ENCODE data around the gene PRRT2.

The PRRT2 gene

GRCh38 chr16:29816694-29817441, 4.9 kb downstream of the PRRT2 start:
- no peaks in the 10 kb centered on the region for H3K27me3 ChIP-seq (replicated peaks; ENCODE audit: insufficient read depth, low read length)

GRCh38 chr16:29818082-29818481, 6.1 kb downstream of the PRRT2 start:
- DNase-seq: no peak
- Histone ChIP-seq H3K4me2 (ENCODE audit: low read depth, low read length) (peak overlapping the region; percentile 2; the same call in 1 of the 2 replicates), H2AFZ (ENCODE audit: low read length) (no peak overlapping the region), H3F3A (ENCODE audit: insufficient read depth, low read length) (peaks cover 41% of the 10 kb centered on the region), H3K27ac (ENCODE audit: low read length) (no peak overlapping the region), H3K4me1 (ENCODE audit: low read length) (peaks cover 38% of the 10 kb centered on the region), H3K27me3 (replicated peaks; ENCODE audit: insufficient read depth, low read length) (no peaks in the 10 kb centered on the region), H3K9ac (ENCODE audit: low read length) (no peak overlapping the region), H3K9me2 (replicated peaks; ENCODE audit: insufficient read depth, low read length) (no peaks in the 10 kb centered on the region), H3K79me2 (ENCODE audit: low read length) (peaks cover 62% of the 10 kb centered on the region), H3K4me3 (ENCODE audit: low read length) (no peak overlapping the region), H4K20me1 (ENCODE audit: insufficient read depth, low read length) (no peaks in the 10 kb centered on the region), H3K9me3 (replicated peaks; ENCODE audit: insufficient read depth, low read length) (no peaks in the 10 kb centered on the region), H3K36me3 (replicated peaks; ENCODE audit: insufficient read depth, low read length) (no peaks in the 10 kb centered on the region)
- TF ChIP-seq EZH2 (optimal IDR thresholded peaks at IDR 0.05; ENCODE audit: low read depth, low read length) (no peak), EZH2phosphoT487 (IDR thresholded peaks at IDR 0.05; ENCODE audit: low read length) (no peak)
- TF ChIP-seq, protein P1, sequence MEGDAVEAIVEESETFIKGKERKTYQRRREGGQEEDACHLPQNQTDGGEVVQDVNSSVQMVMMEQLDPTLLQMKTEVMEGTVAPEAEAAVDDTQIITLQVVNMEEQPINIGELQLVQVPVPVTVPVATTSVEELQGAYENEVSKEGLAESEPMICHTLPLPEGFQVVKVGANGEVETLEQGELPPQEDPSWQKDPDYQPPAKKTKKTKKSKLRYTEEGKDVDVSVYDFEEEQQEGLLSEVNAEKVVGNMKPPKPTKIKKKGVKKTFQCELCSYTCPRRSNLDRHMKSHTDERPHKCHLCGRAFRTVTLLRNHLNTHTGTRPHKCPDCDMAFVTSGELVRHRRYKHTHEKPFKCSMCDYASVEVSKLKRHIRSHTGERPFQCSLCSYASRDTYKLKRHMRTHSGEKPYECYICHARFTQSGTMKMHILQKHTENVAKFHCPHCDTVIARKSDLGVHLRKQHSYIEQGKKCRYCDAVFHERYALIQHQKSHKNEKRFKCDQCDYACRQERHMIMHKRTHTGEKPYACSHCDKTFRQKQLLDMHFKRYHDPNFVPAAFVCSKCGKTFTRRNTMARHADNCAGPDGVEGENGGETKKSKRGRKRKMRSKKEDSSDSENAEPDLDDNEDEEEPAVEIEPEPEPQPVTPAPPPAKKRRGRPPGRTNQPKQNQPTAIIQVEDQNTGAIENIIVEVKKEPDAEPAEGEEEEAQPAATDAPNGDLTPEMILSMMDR (IDR thresholded peaks at IDR 0.05; ENCODE audit: low read length): no peak

More at GRCh38 chr16:29816694-29817441, 4.9 kb downstream of the PRRT2 start:
- peak overlapping the region; percentile 72 for H3K4me2 ChIP-seq (ENCODE audit: low read depth, low read length)
- H3K36me3 ChIP-seq (replicated peaks; ENCODE audit: insufficient read depth, low read length): no peaks in the 10 kb centered on the region
- no peaks in the 10 kb centered on the region for H3K9me2 ChIP-seq (replicated peaks; ENCODE audit: insufficient read depth, low read length)
- no peaks in the 10 kb centered on the region for H4K20me1 ChIP-seq (ENCODE audit: insufficient read depth, low read length)
- H2AFZ ChIP-seq (ENCODE audit: low read length): peak overlapping the region; percentile 73
- no peaks in the 10 kb centered on the region for H3K9me3 ChIP-seq (replicated peaks; ENCODE audit: insufficient read depth, low read length)
- TF ChIP-seq EZH2 (optimal IDR thresholded peaks at IDR 0.05; ENCODE audit: low read depth, low read length): no peak
- TF ChIP-seq, protein P1 (IDR thresholded peaks at IDR 0.05; ENCODE audit: low read length): peak; percentile 11; the same call in 1 of the 2 replicates
- DNase-seq: peak; percentile 71
- H3K79me2 ChIP-seq (ENCODE audit: low read length): peaks cover 50% of the 10 kb centered on the region
- H3K4me1 ChIP-seq (ENCODE audit: low read length): peaks cover 35% of the 10 kb centered on the region
- H3K27ac ChIP-seq (ENCODE audit: low read length): peak overlapping the region; percentile 87; the same call in 1 of the 2 replicates
- peaks cover 41% of the 10 kb centered on the region for H3F3A ChIP-seq (ENCODE audit: insufficient read depth, low read length)
- H3K4me3 ChIP-seq (ENCODE audit: low read length): peak overlapping the region; percentile 88
- H3K9ac ChIP-seq (ENCODE audit: low read length): peak overlapping the region; percentile 88

DNA sequence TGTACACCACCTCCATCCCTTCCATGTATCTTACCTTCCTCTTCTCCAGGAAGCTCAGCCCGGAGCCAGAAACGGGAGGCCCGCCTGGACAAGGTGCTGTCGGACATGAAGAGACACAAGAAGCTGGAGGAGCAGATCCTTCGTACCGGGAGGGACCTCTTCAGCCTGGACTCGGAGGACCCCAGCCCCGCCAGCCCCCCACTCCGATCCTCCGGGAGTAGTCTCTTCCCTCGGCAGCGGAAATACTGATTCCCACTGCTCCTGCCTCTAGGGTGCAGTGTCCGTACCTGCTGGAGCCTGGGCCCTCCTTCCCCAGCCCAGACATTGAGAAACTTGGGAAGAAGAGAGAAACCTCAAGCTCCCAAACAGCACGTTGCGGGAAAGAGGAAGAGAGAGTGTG, 7.5 kb downstream of the PRRT2 start:
- Histone ChIP-seq H3K79me2 (ENCODE audit: low read length) (peaks cover 74% of the 10 kb centered on the region), H3K9me3 (replicated peaks; ENCODE audit: insufficient read depth, low read length) (no peaks in the 10 kb centered on the region), H2AFZ (ENCODE audit: low read length) (no peak overlapping the region), H3K9me2 (replicated peaks; ENCODE audit: insufficient read depth, low read length) (no peaks in the 10 kb centered on the region), H3K9ac (ENCODE audit: low read length) (peak overlapping the region; percentile 68; the same call in 1 of the 2 replicates), H3K4me3 (ENCODE audit: low read length) (peak overlapping the region; percentile 70), H3K4me1 (ENCODE audit: low read length) (peaks cover 42% of the 10 kb centered on the region), H3F3A (ENCODE audit: insufficient read depth, low read length) (peaks cover 41% of the 10 kb centered on the region), H3K4me2 (ENCODE audit: low read depth, low read length) (peak overlapping the region; percentile 90; the same call in 1 of the 2 replicates), H4K20me1 (ENCODE audit: insufficient read depth, low read length) (no peaks in the 10 kb centered on the region), H3K36me3 (replicated peaks; ENCODE audit: insufficient read depth, low read length) (no peaks in the 10 kb centered on the region), H3K27ac (ENCODE audit: low read length) (peak overlapping the region; percentile 80; the same call in 1 of the 2 replicates), H3K27me3 (replicated peaks; ENCODE audit: insufficient read depth, low read length) (no peaks in the 10 kb centered on the region)
- TF ChIP-seq, protein P1 (IDR thresholded peaks at IDR 0.05; ENCODE audit: low read length): no peak
- TF ChIP-seq EZH2phosphoT487 (IDR thresholded peaks at IDR 0.05; ENCODE audit: low read length) (no peak), EZH2 (optimal IDR thresholded peaks at IDR 0.05; ENCODE audit: low read depth, low read length) (no peak)
- DNase-seq: no peak
